Measurements from ENCODE around the gene GBGT1.
"Not testable (repeated sequence)": the region's sequence is repeated elsewhere in the genome, so short reads cannot be mapped to it uniquely, and the experiment has no call there.

Gene GBGT1

DNA sequence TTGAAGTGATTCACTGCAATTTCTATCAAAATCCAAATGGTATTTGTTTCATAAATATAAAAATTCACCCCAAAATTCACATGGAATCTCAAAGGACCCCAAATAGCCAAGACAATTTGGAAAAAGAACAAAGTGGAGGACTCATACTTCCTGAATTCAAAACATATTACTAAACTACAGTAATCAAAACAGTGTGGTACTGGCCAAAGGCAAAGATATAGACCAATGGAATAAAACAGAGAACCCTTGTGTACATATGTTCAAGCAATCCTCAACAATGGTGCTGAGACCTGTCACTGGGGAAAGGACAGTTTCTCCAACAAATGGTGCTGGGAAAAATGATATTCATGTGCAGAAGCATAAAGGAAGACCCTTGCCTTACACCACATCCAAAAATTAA lies 31.3 kb upstream of the GBGT1 start:
- DNase-seq (ENCODE audit: low spot score): no peak

DNA sequence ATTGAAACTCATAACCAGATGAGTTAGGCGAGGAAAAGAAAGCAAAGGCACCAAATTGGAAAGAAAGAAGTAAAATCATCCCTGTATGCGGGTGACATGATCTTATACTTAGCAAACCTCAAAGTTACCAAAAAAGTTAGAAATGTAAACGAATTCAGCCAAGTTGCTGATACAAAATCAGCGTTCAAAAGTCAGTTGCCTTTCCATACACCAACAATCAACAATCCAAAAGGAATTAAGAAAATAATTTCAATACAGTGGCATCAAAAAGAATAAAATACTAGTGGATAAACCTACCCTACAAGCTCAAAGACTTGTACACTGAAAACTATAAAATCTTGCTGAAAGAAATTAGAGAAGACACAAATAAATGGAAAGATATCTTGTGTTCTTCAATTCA lies 30.9 kb upstream of the GBGT1 start:
- DNase-seq (ENCODE audit: low spot score): no peak

DNA sequence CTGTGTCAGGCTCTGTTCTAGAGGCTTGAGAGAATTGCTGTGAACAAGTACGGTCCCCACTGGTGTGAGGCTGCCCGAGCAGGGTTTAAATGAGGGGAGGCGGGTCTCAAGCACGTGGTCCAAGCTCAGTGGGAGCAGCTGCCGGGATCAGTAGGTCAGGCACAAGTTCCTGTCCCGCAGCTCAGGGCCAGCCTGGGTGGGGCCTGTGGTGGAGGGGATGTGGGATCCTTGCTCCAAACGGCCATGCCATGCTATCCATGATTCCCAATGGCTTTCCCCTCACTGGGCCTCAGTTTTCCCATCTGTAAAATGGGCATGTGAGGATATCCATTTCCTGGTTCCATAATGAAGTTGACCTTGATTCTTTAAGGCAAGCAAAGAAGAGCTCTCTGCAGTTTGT lies 28.3 kb upstream of the GBGT1 start:
- no peak for DNase-seq (ENCODE audit: low spot score)

DNA sequence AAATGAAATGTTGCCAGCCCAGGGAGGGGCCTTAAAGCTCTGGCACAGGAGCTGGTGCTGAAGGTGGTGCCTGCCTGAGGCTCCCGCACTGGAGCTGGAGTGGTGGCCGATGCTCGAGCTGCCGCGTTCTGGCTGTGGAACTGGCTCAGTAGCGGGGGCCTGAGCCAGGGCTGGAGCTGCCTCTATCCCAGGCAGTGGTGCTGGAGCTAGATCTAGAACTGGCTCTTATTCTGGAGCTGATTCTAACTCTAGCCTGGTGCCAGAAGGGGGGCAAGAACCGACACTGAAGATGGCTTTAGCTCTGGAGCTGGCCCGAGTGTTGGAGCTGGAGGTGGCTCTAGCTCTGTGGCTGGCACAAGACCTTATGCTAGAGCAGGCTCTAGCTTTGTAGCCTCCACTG lies 26.1 kb upstream of the GBGT1 start:
- DNase-seq (ENCODE audit: low spot score): no peak

DNA sequence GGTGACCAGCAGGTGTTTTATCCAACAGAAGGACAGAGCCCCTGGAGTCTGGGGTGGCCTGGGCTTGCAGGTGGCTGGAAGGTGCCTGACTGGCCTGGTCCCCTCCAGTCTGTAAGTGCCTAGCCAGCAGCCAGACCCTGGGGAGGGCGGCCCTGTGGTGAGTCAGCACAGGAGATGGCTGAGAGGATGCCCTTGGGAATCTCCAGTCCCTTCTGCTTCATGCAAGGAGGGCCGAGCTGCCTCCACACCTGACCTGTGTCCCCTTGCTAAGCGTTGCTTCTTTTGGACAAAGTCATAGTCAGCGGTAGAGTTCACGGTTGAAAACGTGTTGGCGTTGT lies 25.1 kb upstream of the GBGT1 start:
- no peak for DNase-seq (ENCODE audit: low spot score)

DNA sequence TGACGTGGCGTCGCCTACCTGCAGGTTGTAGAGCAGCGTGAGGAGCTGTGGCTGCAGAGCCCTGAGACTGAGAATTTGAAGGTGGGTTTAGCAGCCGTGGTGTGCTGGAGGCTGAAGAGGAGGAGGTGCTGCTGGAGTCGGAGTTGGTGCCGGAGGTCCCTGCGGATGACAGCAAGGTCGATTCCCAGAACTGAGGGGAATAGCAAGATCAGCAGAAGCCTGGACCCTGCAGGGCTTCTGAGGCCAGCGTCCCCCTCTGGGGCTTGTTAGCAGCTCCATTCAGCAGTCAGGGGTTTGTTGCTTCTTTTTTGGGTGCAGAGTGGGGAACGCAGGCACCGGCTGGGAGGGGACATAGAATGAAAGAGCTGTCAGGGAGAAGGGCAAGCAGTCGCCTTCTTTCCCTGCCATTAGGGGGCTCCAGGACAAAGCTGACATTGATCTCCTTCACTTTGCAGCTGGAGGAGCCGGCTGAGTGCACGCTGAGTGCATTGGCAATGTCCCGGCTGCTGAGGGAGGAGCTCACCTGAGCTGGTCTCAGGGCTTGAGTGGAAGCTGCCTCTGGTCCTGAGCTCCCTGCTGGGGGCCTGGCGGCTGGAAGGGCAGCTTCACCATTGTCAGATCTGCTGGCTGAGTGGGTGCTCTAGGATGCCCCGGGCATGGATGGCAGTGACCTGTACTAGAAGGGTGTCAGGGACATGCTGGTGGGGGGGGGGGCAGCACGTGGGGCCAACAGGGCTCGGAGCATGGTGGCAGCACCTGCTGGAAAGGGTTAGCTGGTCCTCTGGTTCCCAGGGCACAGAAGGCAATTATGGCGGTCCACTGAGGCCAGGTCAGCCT lies 24.5 kb upstream of the GBGT1 start:
- no peak for DNase-seq (ENCODE audit: low spot score)

DNA sequence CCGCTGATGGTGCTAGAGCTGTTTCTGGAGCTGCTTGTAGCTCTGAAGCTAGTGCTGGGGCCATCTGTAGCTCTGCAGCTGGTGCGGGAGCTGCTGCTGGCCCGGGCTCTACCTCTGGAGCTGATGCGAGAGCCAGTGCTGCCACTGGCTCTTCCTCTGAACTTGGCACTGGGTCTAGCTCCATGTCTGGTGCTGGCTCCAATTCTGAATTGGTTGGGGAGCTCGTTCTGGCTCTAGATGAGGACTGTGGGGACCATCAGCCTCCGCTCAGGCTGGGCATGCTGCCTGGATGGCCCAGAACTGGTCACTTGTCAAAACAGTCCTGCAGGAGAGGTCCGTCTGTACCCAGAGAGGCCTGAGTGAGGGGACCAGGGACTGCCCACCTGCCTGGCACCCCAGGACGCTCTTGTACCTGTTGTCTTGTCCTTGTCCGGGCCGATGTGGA lies 23.9 kb upstream of the GBGT1 start:
- no peak for DNase-seq (ENCODE audit: low spot score)

DNA sequence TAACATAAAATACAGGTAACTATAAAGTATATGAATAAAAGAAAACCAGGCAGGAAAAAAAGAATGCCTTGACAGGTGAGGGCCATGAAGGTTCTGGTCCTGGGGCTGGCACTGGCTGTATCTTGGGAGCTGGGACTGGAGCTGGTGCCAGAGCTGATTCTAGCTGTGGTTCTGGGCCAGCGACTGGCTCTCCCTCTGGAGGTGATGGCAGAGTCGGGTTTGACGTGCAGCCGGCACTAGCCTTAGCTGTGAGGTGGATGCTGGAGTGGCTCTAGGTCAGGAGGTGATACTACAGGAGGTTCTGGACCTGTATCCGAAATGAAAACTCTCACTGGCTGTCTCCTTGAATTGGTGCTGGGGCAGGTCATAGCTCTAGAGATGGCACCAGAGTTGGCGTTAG lies 23.0 kb upstream of the GBGT1 start:
- no peak for DNase-seq (ENCODE audit: low spot score)

DNA sequence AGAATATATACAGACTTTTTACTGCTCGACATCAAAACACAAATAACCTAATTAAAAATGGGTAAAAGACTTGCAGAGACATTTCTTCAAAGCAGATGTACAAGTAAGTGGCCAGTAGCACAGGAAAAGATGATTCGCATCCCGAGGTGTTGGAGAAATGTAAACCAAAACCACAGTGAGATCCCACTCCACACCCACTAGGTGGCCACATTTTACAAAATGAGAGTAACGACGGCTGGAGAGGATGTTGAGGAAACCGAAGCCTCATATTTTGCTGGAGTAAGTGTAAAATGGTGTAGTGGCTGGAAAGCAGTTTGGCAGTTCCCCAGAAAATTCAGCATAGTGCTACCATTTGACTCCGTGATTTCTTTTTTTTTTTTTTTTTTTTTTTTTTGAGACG lies 21.3 kb upstream of the GBGT1 start:
- peak; percentile 90 for DNase-seq (ENCODE audit: low spot score)

DNA sequence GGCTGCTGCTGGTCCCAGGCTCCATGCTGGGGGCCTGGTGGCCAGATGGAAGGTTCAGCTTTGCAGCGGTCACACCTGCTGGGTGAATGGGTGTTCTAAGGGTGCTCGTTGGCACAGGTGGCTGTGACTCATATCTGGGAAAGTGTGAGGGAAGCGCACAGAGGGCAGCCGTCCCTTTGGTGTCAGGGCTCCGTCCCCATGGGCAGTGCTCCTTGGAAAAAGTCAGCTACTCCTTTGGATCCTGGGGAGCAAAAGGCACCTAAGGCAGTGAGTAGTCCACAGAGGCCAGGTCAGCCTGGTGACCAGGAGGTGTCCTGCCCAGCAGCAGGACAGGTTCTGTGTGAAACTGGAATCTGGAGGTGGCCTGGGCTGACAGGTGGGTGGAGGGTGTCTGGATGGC lies 18.4 kb upstream of the GBGT1 start:
- no peak for DNase-seq (ENCODE audit: low spot score)

DNA sequence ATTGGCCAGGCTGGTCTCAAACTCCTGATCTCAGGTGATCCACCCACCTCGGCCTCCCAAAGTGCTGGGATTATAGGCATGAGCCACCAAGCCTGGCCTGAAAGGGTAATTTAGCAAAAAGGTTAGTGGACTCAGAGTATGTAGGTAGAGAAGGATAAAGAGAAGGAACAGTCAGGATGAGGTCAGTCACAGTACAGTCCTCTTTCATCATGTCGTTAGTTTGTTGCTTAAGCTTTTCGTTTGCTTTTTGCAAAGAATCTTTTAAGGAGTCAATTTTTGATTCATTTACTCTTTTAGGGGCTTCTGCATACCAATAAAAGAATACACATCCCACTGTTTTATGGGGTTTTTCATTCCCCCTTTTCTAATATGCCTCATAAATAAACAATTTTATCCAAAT lies 17.8 kb upstream of the GBGT1 start:
- no peak for DNase-seq (ENCODE audit: low spot score)

DNA sequence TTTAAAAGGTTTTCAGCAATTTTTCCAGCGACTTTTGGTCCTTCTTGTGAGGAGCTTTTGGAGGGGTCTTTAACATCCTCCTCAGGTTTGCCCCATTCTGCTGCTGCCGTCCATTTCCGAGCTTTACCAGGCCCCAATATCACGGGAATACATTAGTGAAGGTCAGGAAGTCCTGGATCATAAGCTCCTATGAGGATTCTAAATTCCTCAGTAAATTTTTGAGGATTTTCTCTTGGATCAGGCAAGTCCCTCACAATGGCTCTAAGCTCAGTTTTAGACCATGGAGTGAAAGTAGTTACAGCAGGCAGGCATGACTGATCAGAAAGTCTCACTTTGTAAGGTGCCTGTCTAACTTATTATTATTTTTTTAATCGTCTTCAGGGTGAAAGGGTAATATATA lies 17.2 kb upstream of the GBGT1 start:
- DNase-seq (ENCODE audit: low spot score): no peak

DNA sequence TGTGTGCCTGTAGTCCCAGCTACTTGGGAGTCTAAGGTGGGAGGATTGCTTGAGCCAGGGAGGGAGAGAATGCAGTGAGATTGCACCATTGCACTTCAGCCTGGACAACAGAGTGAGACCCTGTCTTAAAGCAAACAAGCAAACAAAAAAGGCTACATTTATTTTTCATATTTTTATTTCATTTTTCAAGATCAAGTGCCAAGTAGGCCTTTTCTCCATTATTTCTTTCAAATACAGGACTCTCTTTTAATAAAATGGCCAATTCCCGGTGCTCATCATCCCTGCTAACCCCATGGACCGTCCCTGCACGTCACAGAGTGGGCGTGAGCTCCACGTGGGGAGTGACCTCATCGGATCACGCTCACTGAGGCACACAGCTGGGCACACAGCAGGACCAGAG lies 9.3 kb upstream of the GBGT1 start:
- DNase-seq (ENCODE audit: low spot score): no peak

DNA sequence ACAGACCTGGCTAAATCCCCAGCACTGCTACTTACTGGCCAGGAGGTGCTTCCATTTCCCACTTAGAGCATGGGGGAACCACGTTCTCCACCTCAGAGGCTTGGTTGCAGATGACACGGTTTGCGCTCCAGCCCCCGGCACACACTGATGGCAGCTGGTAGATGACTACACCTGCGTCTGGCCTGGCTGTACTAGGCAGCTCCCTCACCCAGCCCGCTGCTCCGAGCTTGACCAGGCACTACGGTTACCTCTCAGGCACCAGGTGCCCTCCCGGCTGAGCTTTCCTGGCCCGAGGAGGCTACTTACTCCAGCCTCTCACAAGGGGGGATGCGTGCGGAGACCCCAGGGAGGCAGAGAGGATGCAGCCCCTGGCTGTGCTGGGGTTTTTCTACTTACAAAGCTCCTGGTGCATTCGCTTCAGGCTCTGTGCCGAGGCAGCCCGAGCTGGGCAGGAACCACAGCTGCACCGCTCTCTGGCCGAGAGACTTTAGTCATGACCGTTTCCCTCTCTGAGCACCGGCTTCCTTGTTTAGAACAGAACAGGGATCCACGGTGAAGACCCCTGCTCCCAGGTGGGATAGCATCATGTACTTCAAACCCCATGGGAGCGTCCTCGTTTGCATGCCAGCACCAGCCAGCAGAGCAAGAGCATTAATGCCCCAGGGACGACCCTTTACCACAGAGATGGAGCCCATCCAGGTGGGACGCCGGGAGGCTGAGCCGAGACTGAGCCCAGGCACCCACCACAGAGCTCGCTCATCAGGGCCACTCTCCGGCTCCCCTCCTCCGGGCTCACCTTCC lies 7.6 kb upstream of the GBGT1 start:
- no peak for DNase-seq (ENCODE audit: low spot score)

DNA sequence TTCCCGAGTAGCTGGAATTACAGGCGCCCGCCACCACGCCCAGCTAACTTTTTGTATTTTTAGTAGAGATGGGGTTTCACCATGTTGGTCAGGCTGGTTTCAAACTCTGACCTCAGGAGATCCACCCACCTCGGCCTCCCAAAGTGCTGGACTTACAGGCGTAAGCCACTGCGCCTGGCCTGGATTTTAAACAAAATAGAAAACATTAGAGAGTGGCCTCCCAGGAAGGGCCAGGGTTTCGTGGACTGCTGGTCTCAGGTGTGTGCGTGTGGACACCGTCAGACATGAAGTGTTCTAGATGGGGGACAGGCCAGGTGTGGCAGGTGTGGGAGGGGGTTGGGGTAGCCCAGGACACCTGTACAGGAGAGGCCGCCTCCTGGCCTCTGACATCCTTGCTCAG lies 7.0 kb upstream of the GBGT1 start:
- no peak for DNase-seq (ENCODE audit: low spot score)

DNA sequence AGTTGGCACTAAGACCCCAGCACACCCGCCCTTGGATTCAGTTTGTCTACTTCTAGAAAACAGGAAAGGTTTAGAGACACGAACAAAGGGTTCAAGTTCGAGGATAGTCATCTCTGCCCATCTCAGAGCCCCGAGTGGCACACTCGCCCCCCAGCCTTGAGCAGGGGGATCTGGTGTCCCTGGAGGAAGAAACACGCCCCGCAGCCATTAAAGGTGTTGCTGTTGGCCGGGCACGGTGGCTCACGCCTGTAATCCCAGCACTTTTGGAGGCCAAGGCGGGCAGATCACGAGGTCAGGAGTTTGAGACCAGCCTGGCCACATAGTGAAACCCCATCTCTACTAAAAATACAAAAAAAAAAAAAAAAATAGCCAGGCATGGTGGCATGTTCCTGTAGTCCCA lies 6.0 kb upstream of the GBGT1 start:
- DNase-seq (ENCODE audit: low spot score): not testable (repeated sequence)

DNA sequence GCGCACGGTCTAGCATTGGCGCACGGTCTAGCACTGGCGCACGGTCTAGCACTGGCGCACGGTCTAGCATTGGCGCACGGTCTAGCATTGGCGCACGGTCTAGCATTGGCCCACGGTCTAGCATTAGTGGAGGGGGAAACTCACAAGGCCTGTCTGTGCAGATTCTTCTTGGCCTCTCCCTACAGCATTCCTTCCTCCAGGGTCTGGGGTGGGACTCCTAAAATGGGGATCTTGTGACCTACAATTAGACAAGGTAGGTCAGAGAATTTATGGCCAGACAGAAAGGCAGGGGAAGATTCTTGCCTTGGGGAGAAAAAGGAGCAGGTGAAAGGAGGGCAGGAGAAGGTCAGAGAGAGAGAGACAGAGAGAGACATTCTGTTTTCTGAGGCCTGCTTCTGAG lies 5.4 kb upstream of the GBGT1 start:
- no peak for DNase-seq (ENCODE audit: low spot score)

DNA sequence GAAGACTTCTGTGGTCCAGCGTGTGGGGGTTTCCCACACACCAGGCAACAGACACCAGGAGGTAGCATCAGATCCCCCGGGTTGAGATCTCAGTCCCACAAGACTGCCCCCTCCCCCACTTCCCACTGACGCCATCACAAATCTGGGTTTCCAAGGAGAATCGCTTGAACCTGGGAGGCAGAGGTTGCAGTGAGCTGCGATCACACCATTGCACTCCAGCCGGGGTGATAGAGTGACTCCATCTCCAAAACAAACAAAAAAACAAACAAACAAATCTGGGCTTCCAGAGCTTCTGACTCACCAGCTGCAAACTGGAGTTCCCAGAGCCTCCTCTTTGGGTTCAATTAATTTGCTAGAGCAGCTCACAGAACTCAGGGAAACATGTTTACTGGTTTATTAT lies 4.7 kb upstream of the GBGT1 start:
- DNase-seq (ENCODE audit: low spot score): no peak

DNA sequence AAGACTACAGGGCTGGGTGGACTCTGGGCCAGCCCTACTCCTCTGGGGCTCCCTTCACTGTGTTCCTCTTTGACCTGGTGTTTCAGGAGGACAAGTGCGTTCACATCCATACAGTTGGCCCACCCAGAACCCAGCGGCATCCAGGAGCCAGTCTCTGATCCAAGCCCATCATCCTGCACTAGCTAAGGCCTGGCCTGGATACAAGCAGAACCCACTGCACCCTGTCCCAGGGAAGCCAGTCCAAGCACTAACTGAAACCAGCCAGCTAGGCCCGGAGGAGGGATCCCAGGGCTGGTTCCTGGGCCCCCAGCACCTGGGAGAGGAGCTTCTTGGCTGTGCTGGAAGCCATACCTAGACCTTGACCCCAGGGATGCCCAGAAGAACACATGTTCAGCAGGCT lies 4.1 kb upstream of the GBGT1 start:
- no peak for DNase-seq (ENCODE audit: low spot score)

DNA sequence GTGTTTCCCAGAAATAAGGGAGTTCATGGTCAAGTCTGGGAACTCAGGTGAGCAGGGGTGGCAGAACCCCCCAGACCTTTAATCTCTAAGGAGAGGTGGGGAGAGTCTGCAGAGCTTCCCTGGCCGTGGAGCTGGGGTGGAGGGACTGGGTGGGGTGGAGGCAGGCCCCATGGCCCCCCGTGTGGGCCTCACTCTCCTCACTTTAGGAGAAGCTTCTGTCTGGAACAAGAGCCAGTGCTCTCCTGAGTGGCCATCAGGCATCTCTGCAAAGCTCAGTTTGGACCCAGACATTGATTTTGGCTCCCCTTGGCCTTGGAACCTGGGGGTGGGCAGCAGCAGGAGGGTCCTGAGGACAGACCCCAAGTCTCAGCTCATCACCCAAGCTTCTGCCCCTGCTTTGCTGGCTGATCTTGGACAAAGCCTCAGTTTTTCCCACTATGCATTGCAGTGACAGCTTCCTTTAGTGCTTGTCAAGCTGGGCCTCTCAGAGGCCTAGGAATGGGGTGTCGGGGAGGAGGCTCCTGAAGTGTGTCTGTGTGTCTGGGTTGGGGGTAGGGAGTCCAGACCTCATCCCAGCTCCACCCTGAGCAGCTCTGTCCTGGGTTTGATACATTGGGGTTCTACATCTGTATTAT lies 3.5 kb upstream of the GBGT1 start:
- DNase-seq (ENCODE audit: low spot score): no peak

DNA sequence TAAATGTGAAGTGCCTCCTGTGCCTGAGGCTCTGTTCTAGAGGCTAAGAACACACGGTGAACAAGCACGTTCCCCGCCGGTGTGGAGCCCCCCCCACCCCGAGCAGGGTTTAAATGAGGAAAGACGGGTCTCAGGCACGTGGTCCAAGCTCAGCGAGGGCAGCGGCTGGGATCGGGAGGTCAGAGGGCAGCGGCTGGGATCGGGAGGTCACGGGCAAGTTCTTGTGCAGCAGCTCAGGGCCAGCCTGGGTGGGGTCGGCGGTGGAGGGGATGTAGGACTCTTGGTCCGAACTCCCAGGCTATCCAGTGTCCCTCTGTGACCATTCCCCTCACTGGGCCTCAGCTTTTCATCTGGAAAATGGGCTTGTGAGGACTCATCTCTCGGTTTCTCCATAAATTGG lies 2.7 kb upstream of the GBGT1 start:
- no peak for DNase-seq (ENCODE audit: low spot score)

DNA sequence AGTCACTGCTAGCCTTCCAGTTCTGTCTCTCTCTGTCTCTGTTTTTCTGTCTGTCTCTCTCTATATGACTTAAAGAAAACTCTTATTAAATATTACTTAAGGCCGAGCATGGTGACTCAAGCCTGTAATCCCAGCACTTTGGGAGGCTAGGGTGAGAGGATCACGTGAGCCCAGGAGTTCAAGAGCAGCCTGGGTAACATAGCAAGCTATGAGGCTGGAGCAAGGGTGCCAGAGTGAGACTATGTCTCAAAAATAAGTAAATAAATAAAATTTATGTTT lies 1.7 kb upstream of the GBGT1 start:
- no peak for DNase-seq (ENCODE audit: low spot score)

DNA sequence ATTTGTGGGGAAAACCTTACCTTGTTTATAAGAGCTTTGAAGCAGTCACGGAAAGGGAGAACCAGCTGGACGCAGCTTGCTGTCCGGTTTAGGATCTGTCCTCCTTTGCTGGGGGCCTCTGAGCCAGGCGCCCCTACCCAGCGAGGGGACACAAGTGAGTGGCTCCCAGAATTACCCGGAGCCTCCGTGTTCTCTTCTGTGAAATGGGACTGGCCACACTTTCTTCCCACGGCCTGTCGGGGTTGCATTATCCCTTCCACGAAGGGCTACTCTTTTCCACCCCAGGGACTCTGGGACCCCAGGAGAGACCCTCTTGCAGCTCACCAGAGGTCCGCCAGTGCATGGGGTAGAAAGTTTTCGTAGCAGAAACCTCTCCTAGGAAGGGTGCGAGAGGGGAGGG lies 477 bp upstream of the GBGT1 start:
- DNase-seq (ENCODE audit: low spot score): no peak
